Measurements from ENCODE around the gene BSX.

Gene BSX

DNA sequence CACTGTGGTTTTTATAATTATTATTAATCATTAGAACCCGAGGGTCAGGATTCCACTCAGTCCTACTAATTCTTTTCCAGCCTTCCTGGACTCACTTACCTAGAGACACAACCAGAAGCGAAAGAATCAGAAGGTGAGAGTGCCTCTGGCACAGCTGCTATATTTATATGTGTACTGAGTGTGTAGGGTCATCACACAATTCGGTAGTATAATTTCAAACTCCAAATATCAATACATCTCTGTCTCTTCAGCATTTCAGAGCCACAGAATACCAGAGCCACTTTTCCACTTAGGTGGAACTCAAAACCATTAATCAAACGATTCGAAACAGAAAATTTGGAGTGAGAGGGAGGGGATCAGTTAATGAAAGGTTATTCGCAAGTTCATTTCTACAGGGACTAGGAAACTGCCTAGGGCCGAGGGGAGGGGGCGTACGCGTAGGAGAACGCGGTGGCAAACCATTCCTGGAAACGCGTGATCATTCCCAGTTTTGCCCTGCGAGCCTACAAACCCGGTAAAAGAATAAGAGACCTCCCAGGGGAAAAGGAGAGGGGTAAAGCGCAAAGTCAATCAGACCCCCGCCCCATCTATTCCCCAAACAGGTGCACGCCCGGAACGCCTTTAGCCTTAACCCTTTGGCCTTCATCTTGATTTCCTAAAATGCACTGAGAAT lies 5.4 kb downstream of the BSX start:
- TF ChIP-seq TAF1 (IDR thresholded peaks at IDR 0.05; ENCODE audit: borderline replicate concordance, insufficient read depth, low read length): no peak

- TF ChIP-seq FOXP2 (optimal IDR thresholded peaks at IDR 0.05; ENCODE audit: borderline replicate concordance, extremely low read depth, extremely low read length, insufficient read depth) (no peak), POLR2AphosphoS5 (IDR thresholded peaks at IDR 0.05; ENCODE audit: low read depth, low read length) (no peak), TAF1 (IDR thresholded peaks at IDR 0.05; ENCODE audit: borderline replicate concordance, insufficient read depth, low read length) (no peak), SIN3A (IDR thresholded peaks at IDR 0.05; ENCODE audit: borderline replicate concordance, insufficient read depth, low read length) (no peak)
- TF ChIP-seq, protein P1, sequence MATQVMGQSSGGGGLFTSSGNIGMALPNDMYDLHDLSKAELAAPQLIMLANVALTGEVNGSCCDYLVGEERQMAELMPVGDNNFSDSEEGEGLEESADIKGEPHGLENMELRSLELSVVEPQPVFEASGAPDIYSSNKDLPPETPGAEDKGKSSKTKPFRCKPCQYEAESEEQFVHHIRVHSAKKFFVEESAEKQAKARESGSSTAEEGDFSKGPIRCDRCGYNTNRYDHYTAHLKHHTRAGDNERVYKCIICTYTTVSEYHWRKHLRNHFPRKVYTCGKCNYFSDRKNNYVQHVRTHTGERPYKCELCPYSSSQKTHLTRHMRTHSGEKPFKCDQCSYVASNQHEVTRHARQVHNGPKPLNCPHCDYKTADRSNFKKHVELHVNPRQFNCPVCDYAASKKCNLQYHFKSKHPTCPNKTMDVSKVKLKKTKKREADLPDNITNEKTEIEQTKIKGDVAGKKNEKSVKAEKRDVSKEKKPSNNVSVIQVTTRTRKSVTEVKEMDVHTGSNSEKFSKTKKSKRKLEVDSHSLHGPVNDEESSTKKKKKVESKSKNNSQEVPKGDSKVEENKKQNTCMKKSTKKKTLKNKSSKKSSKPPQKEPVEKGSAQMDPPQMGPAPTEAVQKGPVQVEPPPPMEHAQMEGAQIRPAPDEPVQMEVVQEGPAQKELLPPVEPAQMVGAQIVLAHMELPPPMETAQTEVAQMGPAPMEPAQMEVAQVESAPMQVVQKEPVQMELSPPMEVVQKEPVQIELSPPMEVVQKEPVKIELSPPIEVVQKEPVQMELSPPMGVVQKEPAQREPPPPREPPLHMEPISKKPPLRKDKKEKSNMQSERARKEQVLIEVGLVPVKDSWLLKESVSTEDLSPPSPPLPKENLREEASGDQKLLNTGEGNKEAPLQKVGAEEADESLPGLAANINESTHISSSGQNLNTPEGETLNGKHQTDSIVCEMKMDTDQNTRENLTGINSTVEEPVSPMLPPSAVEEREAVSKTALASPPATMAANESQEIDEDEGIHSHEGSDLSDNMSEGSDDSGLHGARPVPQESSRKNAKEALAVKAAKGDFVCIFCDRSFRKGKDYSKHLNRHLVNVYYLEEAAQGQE (IDR thresholded peaks at IDR 0.05; ENCODE audit: insufficient read depth in 1 of 2, low read depth in 2 of 2, low read length in 2 of 2): no peak
These were observed 17.7 kb downstream of the BSX start for GRCh38 chr11:122963961-122964360.

DNA sequence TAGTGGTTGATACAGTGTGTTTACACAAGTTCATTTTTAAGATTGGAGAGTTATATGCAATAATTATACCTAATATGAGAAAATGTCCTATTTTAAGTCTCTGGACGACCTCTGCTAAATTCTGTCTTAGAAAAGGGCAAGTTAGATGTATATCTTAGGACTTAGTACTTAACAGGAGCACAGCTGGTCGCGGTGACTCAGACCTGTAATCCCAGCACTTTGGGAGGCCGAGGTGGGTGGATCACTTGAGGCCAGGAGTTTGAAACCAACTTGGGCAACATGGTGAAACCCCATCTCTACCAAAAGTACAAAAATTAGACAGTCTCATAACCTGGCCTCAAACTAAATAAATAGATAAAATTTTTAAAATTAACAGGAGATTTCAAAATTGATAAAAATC lies 27.2 kb downstream of the BSX start:
- TF ChIP-seq FOXP2 (optimal IDR thresholded peaks at IDR 0.05; ENCODE audit: borderline replicate concordance, extremely low read depth, extremely low read length, insufficient read depth) (no peak), POLR2AphosphoS5 (IDR thresholded peaks at IDR 0.05; ENCODE audit: low read depth, low read length) (no peak), SIN3A (IDR thresholded peaks at IDR 0.05; ENCODE audit: borderline replicate concordance, insufficient read depth, low read length) (no peak), TAF1 (IDR thresholded peaks at IDR 0.05; ENCODE audit: borderline replicate concordance, insufficient read depth, low read length) (no peak)
- TF ChIP-seq, protein P1 (IDR thresholded peaks at IDR 0.05; ENCODE audit: insufficient read depth in 1 of 2, low read depth in 2 of 2, low read length in 2 of 2): no peak

DNA sequence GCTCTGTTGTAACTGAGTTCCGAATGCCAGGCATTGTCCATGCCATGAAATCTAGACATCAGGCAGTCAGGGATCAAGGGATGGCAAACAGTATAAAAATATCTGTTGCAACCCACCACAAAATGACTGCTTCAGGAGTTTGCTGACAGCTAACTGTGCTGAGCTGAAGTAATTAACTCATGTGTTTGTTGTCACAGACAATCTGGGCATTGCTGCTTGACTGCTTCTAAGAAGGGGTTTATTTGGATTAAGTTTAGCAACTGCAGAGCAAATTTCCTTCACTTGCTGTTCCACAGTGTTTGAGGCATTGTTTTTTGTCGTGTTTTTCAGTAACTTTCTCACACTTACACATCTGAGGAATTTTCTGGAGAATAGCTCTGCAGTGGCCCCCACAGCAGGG lies 30.4 kb downstream of the BSX start:
- TF ChIP-seq FOXP2 (optimal IDR thresholded peaks at IDR 0.05; ENCODE audit: borderline replicate concordance, extremely low read depth, extremely low read length, insufficient read depth): no peak
- no peak for TF ChIP-seq TAF1 (IDR thresholded peaks at IDR 0.05; ENCODE audit: borderline replicate concordance, insufficient read depth, low read length)
- TF ChIP-seq, protein P1 (IDR thresholded peaks at IDR 0.05; ENCODE audit: insufficient read depth in 1 of 2, low read depth in 2 of 2, low read length in 2 of 2): no peak
- TF ChIP-seq SIN3A (IDR thresholded peaks at IDR 0.05; ENCODE audit: borderline replicate concordance, insufficient read depth, low read length): no peak

DNA sequence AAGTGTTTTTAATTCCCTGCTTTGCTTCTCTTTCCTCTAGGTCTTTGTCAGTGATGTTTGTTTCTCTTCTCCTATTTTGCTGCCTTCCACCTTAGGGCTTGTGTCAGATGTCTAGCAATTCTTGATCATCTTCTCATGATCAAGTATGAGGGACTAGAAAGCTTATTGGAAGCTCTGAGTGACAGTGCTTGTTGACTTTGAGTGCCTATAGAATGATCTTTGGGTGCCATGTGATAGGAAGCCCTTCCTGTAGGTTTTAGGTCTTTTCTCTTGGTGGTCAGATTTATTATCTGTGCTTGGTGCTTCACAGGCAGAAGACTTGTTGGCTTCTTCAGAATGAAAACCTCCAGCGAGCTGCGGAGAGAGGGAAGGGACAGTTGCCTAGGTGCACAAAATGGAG lies 43.1 kb downstream of the BSX start:
- no peak for TF ChIP-seq TAF1 (IDR thresholded peaks at IDR 0.05; ENCODE audit: borderline replicate concordance, insufficient read depth, low read length)

DNA sequence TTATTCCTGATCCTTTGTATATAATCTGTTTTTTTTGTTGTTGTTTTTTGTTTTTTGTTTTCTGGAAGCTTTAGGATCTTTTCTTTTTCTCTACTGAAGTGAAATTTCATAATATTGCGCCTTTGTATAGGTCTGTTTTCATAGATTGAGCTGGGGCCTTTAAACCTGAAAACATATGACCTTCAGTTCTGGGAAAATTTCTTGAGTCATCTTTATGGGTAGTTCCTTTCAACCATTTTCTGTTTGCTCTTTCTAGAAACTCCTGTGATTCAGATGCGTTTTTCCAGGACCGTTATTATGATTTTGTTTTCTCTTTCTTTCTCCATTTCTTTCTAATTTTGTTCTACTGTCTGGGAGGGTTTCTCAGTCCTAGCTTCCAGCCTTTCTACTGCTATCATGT lies 43.7 kb downstream of the BSX start:
- TF ChIP-seq, protein P1 (IDR thresholded peaks at IDR 0.05; ENCODE audit: insufficient read depth in 1 of 2, low read depth in 2 of 2, low read length in 2 of 2): no peak
- TF ChIP-seq FOXP2 (optimal IDR thresholded peaks at IDR 0.05; ENCODE audit: borderline replicate concordance, extremely low read depth, extremely low read length, insufficient read depth): no peak
- TF ChIP-seq POLR2AphosphoS5 (IDR thresholded peaks at IDR 0.05; ENCODE audit: low read depth, low read length): no peak
- TF ChIP-seq TAF1 (IDR thresholded peaks at IDR 0.05; ENCODE audit: borderline replicate concordance, insufficient read depth, low read length): no peak
- no peak for TF ChIP-seq SIN3A (IDR thresholded peaks at IDR 0.05; ENCODE audit: borderline replicate concordance, insufficient read depth, low read length)

Data from PFSK-1 (cell line).